Psoas muscle (tissue), 8 donors: ENCODE measurements around the gene PAX5. TPM values are rescaled to one million over a fixed set of nuclear protein-coding genes. Genes with fewer than 3 reads are reported as not detected.

Source experiments
- ATAC-seq, 4 donors: fragments of 200-7000 bp; cut with Tn5 transposase; one replicate each; pipeline ENCODE4 v1.9.1; 2020; ENCODE audit warnings: moderate library complexity in 3 of 4, mild to moderate bottlenecking in 2 of 4
- DNase-seq, 2 donors: peaks; one replicate each; pipeline ENCODE4 v3.0.0-alpha.2; 2020
- H3K27ac ChIP-seq: fragments of 200-600 bp; one replicate; pipeline ENCODE4 v1.8.0; 2022
- H3K27me3 ChIP-seq, 3 donors: fragments of 200-600 bp in 1 of 3; one replicate each; pipeline versions ENCODE4 v1.6.1 to v1.8.0; 2013 to 2022; ENCODE audit warnings: low read length in 2 of 3, mild to moderate bottlenecking in 2 of 3, moderate library complexity in 1 of 3; ENCODE audit not compliant: insufficient read depth in 3 of 3
- H3K36me3 ChIP-seq, 2 donors: fragments of 200-600 bp in 1 of 2; one replicate each; pipeline versions ENCODE4 v1.6.1 to v1.8.0; 2013 to 2022; ENCODE audit warnings: low read depth in 1 of 2, mild to moderate bottlenecking in 1 of 2, moderate library complexity in 1 of 2; ENCODE audit not compliant: insufficient read depth in 1 of 2
- H3K4me1 ChIP-seq: fragments of 200-600 bp; one replicate; pipeline ENCODE4 v1.8.0; 2022
- H3K4me3 ChIP-seq: fragments of 200-600 bp; one replicate; pipeline ENCODE4 v1.8.0; 2022; ENCODE audit warnings: mild to moderate bottlenecking
- H3K9me3 ChIP-seq: fragments of 200-600 bp; one replicate; pipeline ENCODE4 v1.8.0; 2022
- WGBS, 3 donors: extraction: QIAGEN DNeasy Blood & Tissue Kit; methylation state at CpG; one replicate each; pipeline versions ENCODE4 v1.1.6 to v1.1.7; 2013; 5-methylcytosine and 5-hydroxymethylcytosine counted together
- intact Hi-C, 2 donors: fragments of 100-400 bp; cut with DNase I; formaldehyde crosslinking; loops; one replicate each; pipeline versions ENCODE4 v1.11.0 to v1.14.2; 2022
- polyA plus RNA-seq, 3 donors: library from polyadenylated mRNA; stranded (reverse); fragments of 200-250 nt; gene quantifications; one replicate each; pipeline ENCODE4 v1.2.3, GENCODE V29; 2013
- total RNA-seq, 4 donors: library from RNA; stranded (reverse); fragmentation: NEBNext Ultra II Directional in 2 of 4; extraction: Animal tissue kit (Norgen Biotek cat#: 25700) in 2 of 4; gene quantifications; one replicate each; pipeline versions ENCODE4 v1.2.1 to v1.2.4, GENCODE V29; 2021 to 2023
- TF ChIP-seq, protein P1 (sequence below): fragments of 200-600 bp; IDR thresholded peaks from one replicate; pipeline ENCODE4 v1.8.0; 2022; ENCODE audit warnings: antibody characterized with exemption
- donor health status: healthy with polysubstance abuse.
- donor health status: DM: no; HTN: no; CAD: no; lungs with moderate emphysema.
- donor health status: Bipolar disorder and iron deficiency.
- donor health status: healthy.
- donor health status: DM: yes; HTN: yes; CAD: no.
- donor health status: DM: no; HTN: no; CAD: no.
- donor health status: DM: no; HTN: no; CAD: no.
- donor health status: DM: yes; HTN: yes; CAD: no.

PAX5 gene
- total and polyA plus RNA-seq, 7 donors: under 0.01 to 0.50 (median 0.06) TPM; not detected in 3

DNA sequence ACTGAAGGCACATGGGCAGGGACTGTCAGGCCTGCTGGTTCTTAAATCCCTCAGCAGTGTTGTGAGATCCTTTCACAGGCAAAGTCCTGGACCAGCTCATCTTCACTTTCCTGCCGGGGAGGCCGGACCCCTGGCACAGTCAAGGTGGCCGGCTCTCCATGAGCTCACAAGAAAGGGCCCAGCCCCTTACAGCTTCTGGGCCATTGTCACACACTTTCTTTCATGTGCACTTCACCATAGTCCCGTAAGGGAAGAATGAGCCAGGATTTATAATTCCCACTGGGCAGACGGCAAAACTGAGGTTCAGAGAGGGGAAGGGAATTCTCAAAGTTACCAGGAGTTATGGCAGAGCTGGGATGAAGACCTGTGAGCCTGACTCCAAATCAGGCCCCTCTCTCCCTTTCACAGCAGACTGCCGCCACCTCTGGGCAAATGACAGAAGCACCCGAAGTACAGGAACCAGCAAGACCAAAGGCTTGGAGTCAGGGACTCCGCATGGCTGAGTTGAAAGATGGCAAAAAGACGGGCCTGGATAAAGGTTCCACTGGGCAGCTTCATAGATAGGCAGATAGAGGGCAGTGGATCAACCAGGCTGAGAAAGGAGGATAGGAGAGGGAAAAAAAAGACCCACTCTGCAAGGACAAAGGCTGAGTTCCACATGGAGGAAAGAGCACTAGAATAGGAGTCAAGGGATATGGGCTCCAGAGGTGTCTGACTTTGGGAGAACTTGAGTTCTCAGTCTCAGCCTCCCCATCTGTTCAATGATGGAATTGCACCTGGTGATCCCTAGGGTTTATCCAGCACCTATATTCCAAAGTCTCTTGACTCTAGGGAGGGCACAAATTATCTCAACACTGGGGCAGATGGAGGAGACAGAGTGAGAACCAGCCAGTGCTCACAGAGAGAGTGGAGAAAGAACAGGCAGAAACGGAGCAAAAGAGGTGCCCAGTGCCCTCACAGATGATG is 128.7 kb downstream of the PAX5 start:
- Histone ChIP-seq H3K27me3 (no peaks in the 10 kb centered on the region), H3K36me3 (no peaks in the 10 kb centered on the region), H3K9me3 (no peaks in the 10 kb centered on the region), H3K4me1 (no peaks in the 10 kb centered on the region), H3K4me3 (no peak overlapping the region), H3K27ac (no peak overlapping the region)
- no peak for ATAC-seq
- DNase-seq: no peak
- intact Hi-C loops: no loop called here
- TF ChIP-seq, protein P1, sequence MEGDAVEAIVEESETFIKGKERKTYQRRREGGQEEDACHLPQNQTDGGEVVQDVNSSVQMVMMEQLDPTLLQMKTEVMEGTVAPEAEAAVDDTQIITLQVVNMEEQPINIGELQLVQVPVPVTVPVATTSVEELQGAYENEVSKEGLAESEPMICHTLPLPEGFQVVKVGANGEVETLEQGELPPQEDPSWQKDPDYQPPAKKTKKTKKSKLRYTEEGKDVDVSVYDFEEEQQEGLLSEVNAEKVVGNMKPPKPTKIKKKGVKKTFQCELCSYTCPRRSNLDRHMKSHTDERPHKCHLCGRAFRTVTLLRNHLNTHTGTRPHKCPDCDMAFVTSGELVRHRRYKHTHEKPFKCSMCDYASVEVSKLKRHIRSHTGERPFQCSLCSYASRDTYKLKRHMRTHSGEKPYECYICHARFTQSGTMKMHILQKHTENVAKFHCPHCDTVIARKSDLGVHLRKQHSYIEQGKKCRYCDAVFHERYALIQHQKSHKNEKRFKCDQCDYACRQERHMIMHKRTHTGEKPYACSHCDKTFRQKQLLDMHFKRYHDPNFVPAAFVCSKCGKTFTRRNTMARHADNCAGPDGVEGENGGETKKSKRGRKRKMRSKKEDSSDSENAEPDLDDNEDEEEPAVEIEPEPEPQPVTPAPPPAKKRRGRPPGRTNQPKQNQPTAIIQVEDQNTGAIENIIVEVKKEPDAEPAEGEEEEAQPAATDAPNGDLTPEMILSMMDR: no peak
- 76 to 80% (median 79%) methylated on average over 10 of the region's 10 CpGs for WGBS, 3 donors

DNA sequence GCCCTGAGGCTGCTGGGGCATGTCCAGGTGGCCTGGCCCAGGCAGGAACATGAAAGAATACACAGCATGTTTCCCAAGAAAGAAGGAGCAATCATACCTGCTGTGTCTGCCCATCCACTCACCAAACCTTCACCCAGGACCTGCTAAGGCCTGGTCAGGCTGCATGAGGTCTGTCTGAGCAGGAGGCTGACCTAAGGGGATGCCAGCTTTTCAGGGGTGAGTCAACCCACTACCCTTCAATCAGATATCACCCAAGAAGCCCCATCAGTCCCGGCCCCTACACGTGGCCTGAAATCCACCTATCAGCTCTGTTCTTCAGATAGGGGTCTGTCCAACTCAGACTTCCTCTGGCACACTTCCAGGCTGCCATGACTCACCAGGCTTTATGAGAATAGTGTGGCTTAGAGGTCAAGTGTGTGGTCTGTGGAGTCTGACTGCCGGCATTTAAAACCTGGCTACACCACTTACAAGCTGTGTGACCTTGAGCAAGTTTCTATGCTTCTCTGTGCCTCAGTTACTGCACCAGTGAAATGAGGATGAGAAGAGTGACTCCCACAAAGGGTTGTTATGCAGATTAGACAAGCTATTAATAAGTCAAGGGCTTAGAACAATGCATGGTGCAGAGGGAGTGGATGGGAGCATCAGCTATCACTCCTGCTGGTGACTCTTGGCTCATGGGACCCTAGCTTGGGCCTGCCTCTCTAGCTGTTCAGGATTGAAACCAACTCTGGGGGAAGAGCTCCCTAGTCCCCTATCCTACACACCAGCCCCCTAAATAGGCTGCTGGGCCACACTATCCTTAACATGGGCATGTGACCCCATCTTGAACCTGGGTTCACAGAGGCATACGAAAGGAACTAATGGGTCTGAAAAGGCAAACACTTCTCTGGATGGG is 130.3 kb downstream of the PAX5 start:
- H3K27me3 ChIP-seq: peaks cover 0 to 4% (median 0%) of the 10 kb centered on the region in 3 donors
- H3K4me1 ChIP-seq: no peaks in the 10 kb centered on the region
- no peaks in the 10 kb centered on the region for H3K9me3 ChIP-seq
- TF ChIP-seq, protein P1: no peak
- ATAC-seq: no peak
- intact Hi-C loops: no loop called here
- no peak overlapping the region for H3K4me3 ChIP-seq
- no peaks in the 10 kb centered on the region for H3K36me3 ChIP-seq
- no peak overlapping the region for H3K27ac ChIP-seq
- WGBS, 3 donors: 63 to 67% (median 64%) methylated on average over 4 of the region's 4 CpGs
- no peak for DNase-seq

DNA sequence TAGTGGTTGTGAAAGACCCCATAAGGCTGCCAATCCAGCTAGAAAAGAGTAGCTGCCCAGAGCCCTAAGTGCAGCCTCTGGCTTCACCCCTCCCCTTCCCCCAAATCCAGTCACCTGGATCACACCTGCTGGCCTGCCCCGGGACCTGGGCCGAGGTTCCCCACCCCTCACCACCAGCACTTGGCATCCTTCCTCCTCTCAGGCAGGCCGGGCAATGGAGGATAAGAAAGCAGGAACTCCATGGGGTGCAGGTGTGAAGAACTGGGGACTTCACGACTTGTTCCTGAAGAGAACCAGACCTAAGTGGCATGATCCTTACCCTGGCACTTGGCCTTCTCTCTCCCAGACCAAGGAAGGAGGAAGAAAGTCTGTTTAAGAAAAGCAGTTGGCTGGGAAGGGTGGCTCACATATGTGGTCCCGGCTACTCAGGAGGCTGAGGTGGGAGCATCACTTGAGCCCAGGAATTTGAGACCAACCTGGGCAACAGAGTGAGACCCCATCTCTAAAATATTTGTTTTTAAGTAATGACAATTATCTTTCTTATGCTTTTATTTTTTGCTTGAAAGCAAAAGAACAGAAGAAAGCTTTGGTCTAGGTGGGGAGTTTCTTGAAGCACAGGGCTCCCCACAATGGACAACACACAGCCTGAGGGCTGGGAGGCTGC is 131.1 kb downstream of the PAX5 start:
- no peak for DNase-seq
- WGBS, 3 donors: 53 to 81% (median 75%) methylated on average over 5 of the region's 5 CpGs
- H3K27ac ChIP-seq: no peak overlapping the region
- no peaks in the 10 kb centered on the region for H3K36me3 ChIP-seq
- intact Hi-C loops: no loop called here
- no peak overlapping the region for H3K4me3 ChIP-seq
- H3K27me3 ChIP-seq: peaks cover 0 to 4% (median 0%) of the 10 kb centered on the region in 3 donors
- H3K9me3 ChIP-seq: no peaks in the 10 kb centered on the region
- TF ChIP-seq, protein P1: no peak
- H3K4me1 ChIP-seq: no peaks in the 10 kb centered on the region
- ATAC-seq: no peak

GRCh38 chr9:36902080-36902716 is 131.9 kb downstream of the PAX5 start:
- Histone ChIP-seq H3K27me3 (peaks cover 0 to 4% (median 0%) of the 10 kb centered on the region in 3 donors), H3K4me1 (no peaks in the 10 kb centered on the region), H3K27ac (no peak overlapping the region), H3K4me3 (no peak overlapping the region), H3K9me3 (no peaks in the 10 kb centered on the region), H3K36me3 (no peaks in the 10 kb centered on the region)
- DNase-seq (no peak), ATAC-seq (no peak)
- TF ChIP-seq, protein P1: no peak
- WGBS, 3 donors: 71 to 73% (median 73%) methylated on average over 8 of the region's 8 CpGs
- intact Hi-C loops: no loop called here
